Suprapubic skin (tissue), 4 donors: ENCODE measurements around the gene LRRC8D.

Experiments
- CTCF ChIP-seq, 2 donors: fragments of 200-600 bp in 1 of 2; fragments of 450-650 bp in 1 of 2; sonication (generic) in 1 of 2; IDR thresholded peaks; one replicate each; pipeline ENCODE4 v1.5.1; 2016 to 2019; ENCODE audit warnings: antibody characterized with exemption in 2 of 2, mild to moderate bottlenecking in 1 of 2, moderate library complexity in 1 of 2
- EP300 ChIP-seq: sonication (generic); formaldehyde crosslinking; IDR thresholded peaks from one replicate; pipeline ENCODE4 v1.6.1; 2017; ENCODE audit warnings: antibody characterized with exemption
- POLR2A ChIP-seq, 2 donors: fragments of 450-650 bp; IDR thresholded peaks; one replicate each; pipeline ENCODE4 v1.6.1; 2017; ENCODE audit warnings: antibody characterized with exemption in 2 of 2, mild to moderate bottlenecking in 2 of 2, moderate library complexity in 2 of 2
- POLR2AphosphoS5 ChIP-seq, 3 donors: sonication (generic); formaldehyde crosslinking; IDR thresholded peaks; one replicate each; pipeline ENCODE4 v1.6.1; 2017; ENCODE audit warnings: antibody characterized with exemption in 3 of 3

DNA sequence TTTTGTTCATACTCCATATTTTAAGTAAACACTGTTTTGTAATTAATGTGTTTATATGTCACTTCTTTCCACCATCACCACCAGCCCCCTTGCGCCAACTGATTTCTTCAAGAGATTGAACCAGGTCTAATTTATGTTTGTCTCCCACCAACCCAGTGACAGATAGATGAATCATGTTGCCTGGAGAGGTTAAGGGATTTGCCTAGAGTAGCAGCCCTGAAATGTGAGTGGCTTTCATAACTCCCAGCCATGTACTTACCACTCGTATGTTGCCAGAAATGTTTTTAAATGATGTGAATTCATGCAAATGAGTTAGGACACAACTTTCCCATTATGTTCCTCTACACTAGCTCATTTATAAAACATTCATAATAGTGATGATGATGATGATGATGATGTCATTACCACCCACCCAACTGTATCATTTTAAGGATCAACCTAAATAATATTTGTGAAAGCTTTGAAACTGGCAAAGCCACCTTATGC is 86.9 kb downstream of the LRRC8D start:
- TF ChIP-seq CTCF (IDR thresholded peaks at IDR 0.05) (no peak), POLR2A (IDR thresholded peaks at IDR 0.05) (no peak), POLR2AphosphoS5 (IDR thresholded peaks at IDR 0.05) (no peak), EP300 (no peak)
